ENCODE measurements around the gene TNNI3. TPM values are rescaled to one million over a fixed set of nuclear protein-coding genes. Genes with fewer than 3 reads are reported as not detected.

Gene TNNI3
- total RNA-seq, 2 donors from 2014 or later: 9.8 to 14.2 TPM

- peaks cover 5% of the 10 kb centered on the region for H3K9me3 ChIP-seq (ENCODE audit: control insufficient read depth, low read length)
Observed at GRCh38 chr19:55106591-55106990, 50.9 kb downstream of the TNNI3 start.

DNA sequence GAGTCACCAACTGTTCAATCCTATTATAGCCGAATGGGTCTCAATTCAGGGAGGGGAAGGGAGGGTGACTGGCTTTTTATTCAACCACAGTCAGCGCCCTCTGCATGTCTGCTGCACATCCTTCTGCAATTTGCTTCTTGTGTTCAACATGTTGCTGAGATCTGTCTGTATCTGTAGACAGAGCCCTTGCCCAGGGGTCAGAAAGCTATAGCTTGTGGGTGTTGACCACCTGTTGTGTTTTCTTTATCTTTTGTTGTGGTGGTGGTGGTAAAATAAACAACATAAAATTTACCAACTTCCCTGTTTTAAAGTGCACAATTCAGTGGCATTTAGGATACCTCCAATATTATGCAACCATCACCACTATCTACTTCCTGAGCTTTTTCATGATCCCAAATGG lies 52.3 kb downstream of the TNNI3 start:
- no peaks in the 10 kb centered on the region for H3K4me1 ChIP-seq (ENCODE audit: control insufficient read depth, insufficient read depth, low read length)
- TF ChIP-seq, protein P1, sequence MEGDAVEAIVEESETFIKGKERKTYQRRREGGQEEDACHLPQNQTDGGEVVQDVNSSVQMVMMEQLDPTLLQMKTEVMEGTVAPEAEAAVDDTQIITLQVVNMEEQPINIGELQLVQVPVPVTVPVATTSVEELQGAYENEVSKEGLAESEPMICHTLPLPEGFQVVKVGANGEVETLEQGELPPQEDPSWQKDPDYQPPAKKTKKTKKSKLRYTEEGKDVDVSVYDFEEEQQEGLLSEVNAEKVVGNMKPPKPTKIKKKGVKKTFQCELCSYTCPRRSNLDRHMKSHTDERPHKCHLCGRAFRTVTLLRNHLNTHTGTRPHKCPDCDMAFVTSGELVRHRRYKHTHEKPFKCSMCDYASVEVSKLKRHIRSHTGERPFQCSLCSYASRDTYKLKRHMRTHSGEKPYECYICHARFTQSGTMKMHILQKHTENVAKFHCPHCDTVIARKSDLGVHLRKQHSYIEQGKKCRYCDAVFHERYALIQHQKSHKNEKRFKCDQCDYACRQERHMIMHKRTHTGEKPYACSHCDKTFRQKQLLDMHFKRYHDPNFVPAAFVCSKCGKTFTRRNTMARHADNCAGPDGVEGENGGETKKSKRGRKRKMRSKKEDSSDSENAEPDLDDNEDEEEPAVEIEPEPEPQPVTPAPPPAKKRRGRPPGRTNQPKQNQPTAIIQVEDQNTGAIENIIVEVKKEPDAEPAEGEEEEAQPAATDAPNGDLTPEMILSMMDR (conservative IDR thresholded peaks at IDR 0.05): no peak
- H3K9ac ChIP-seq (ENCODE audit: extremely low read depth, low read length, poor library complexity, severe bottlenecking): no peak overlapping the region
- H3K36me3 Mint-ChIP-seq (ENCODE audit: low read depth): peaks cover 42% of the 10 kb centered on the region
- peaks cover 5% of the 10 kb centered on the region for H3K9me3 ChIP-seq (ENCODE audit: control insufficient read depth, low read length)
- no peak overlapping the region for H3K4me3 Mint-ChIP-seq
- no peak for DNase-seq
- peaks cover 12% of the 10 kb centered on the region for H3K36me3 ChIP-seq (ENCODE audit: control insufficient read depth, insufficient read depth, low read length)
- WGBS, 2 experiments (ENCODE audit: insufficient coverage in 1 of 2, insufficient read length in 1 of 2): 80 to 89% methylated on average over 2 of the region's 2 CpGs
- no peaks in the 10 kb centered on the region for H3K27me3 Mint-ChIP-seq (ENCODE audit: insufficient read depth)
- H3K4me3 ChIP-seq (ENCODE audit: low read length): no peak overlapping the region
- peaks cover 8% of the 10 kb centered on the region for H3K9me3 Mint-ChIP-seq
- no peak overlapping the region for H3K27ac Mint-ChIP-seq
- H3K27me3 ChIP-seq (ENCODE audit: control insufficient read depth, insufficient read depth, low read length, poor library complexity, severe bottlenecking): no peaks in the 10 kb centered on the region
- H3K27ac ChIP-seq (ENCODE audit: low read depth, low read length): no peak overlapping the region
- no peaks in the 10 kb centered on the region for H3K4me1 Mint-ChIP-seq

More at GRCh38 chr19:55106591-55106990, 50.9 kb downstream of the TNNI3 start:
- Histone ChIP-seq H3K4me3 (ENCODE audit: low read length) (no peak overlapping the region), H3K27me3 (ENCODE audit: control insufficient read depth, insufficient read depth, low read length, poor library complexity, severe bottlenecking) (no peaks in the 10 kb centered on the region), H3K9ac (ENCODE audit: extremely low read depth, low read length, poor library complexity, severe bottlenecking) (no peak overlapping the region), H3K4me1 (ENCODE audit: control insufficient read depth, insufficient read depth, low read length) (no peaks in the 10 kb centered on the region), H3K27ac (ENCODE audit: low read depth, low read length) (no peak overlapping the region), H3K36me3 (ENCODE audit: control insufficient read depth, insufficient read depth, low read length) (peaks cover 12% of the 10 kb centered on the region)
- Mint-ChIP-seq H3K4me1 (no peaks in the 10 kb centered on the region), H3K27ac (no peak overlapping the region), H3K4me3 (no peak overlapping the region), H3K9me3 (peaks cover 8% of the 10 kb centered on the region), H3K27me3 (ENCODE audit: insufficient read depth) (no peaks in the 10 kb centered on the region), H3K36me3 (ENCODE audit: low read depth) (peaks cover 41% of the 10 kb centered on the region)
- WGBS, 2 experiments (ENCODE audit: insufficient coverage in 1 of 2, insufficient read length in 1 of 2): 93 to 100% methylated on average over 3 to 6 of the region's 6 CpGs
- no peak for DNase-seq
- TF ChIP-seq, protein P1 (conservative IDR thresholded peaks at IDR 0.05): no peak

- DNase-seq: no peak
- H3K27ac ChIP-seq (ENCODE audit: low read depth, low read length): no peak overlapping the region
Observed at GRCh38 chr19:55103190-55103589, 54.3 kb downstream of the TNNI3 start.

More at GRCh38 chr19:55103190-55103589, 54.3 kb downstream of the TNNI3 start:
- Mint-ChIP-seq H3K36me3 (ENCODE audit: low read depth) (peaks cover 31% of the 10 kb centered on the region), H3K27ac (no peak overlapping the region), H3K27me3 (ENCODE audit: insufficient read depth) (no peaks in the 10 kb centered on the region), H3K4me3 (no peak overlapping the region), H3K9me3 (peaks cover 8% of the 10 kb centered on the region), H3K4me1 (no peaks in the 10 kb centered on the region)
- Histone ChIP-seq H3K36me3 (ENCODE audit: control insufficient read depth, insufficient read depth, low read length) (peaks cover 8% of the 10 kb centered on the region), H3K9ac (ENCODE audit: extremely low read depth, low read length, poor library complexity, severe bottlenecking) (no peak overlapping the region), H3K4me1 (ENCODE audit: control insufficient read depth, insufficient read depth, low read length) (no peaks in the 10 kb centered on the region), H3K9me3 (ENCODE audit: control insufficient read depth, low read length) (peaks cover 5% of the 10 kb centered on the region), H3K4me3 (ENCODE audit: low read length) (no peak overlapping the region), H3K27me3 (ENCODE audit: control insufficient read depth, insufficient read depth, low read length, poor library complexity, severe bottlenecking) (no peaks in the 10 kb centered on the region)
- TF ChIP-seq, protein P1 (conservative IDR thresholded peaks at IDR 0.05): no peak
- 94 to 97% methylated on average over 7 to 9 of the region's 9 CpGs for WGBS, 2 experiments (ENCODE audit: insufficient coverage in 1 of 2, insufficient read length in 1 of 2)

Small RNA genes lying within 50 kb of the gene (microRNA-seq; reads per million reads assigned to microRNA genes)
- gene MIR7975 (ENCODE audit: borderline microRNAs expressed): not detected

Other genes with a start within 250 kb of the TNNI3 start
- gene NLRP7, start 210.2 kb downstream of the TNNI3 start, total RNA-seq: 1 to 10 TPM in 1 of 2 donors, under 1 TPM in 1; 0.93 to 1.0 TPM
- gene NLRP2, start 191.4 kb downstream of the TNNI3 start, total RNA-seq: 100 to 1,000 TPM in 1 of 2 donors, 10 to 100 TPM in 1; 11.4 to 130 TPM
- under 1 TPM in 1 of 2 donors, not detected in 1; 0.22 TPM for gene GP6, start 119.5 kb downstream of the TNNI3 start, total RNA-seq
- gene RDH13, start 94.6 kb downstream of the TNNI3 start, total RNA-seq: 10 to 100 TPM; 20.6 to 39.0 TPM
- 10 to 100 TPM; 29.4 to 52.8 TPM for gene EPS8L1, start 81.9 kb downstream of the TNNI3 start, total RNA-seq
- 100 to 1,000 TPM in 1 of 2 donors, 10 to 100 TPM in 1; 98.2 to 107 TPM for gene PPP1R12C, start 40.1 kb downstream of the TNNI3 start, total RNA-seq
- gene TNNT1, start 8.5 kb downstream of the TNNI3 start, total RNA-seq: 10 to 100 TPM; 22.9 to 66.7 TPM
- 1 to 10 TPM; 5.9 to 9.5 TPM for gene DNAAF3, start 8.9 kb upstream of the TNNI3 start, total RNA-seq
- not detected for gene SYT5, start 22.6 kb upstream of the TNNI3 start, total RNA-seq
- not detected for gene PTPRH, start 51.8 kb upstream of the TNNI3 start, total RNA-seq
- 1 to 10 TPM; 2.9 to 5.9 TPM for gene TMEM86B, start 71.0 kb upstream of the TNNI3 start, total RNA-seq
- 10 to 100 TPM; 74.8 to 79.9 TPM for gene PPP6R1, start 101.3 kb upstream of the TNNI3 start, total RNA-seq
- 10 to 100 TPM; 43.7 to 48.5 TPM for gene HSPBP1, start 122.4 kb upstream of the TNNI3 start, total RNA-seq
- gene BRSK1, start 126.3 kb upstream of the TNNI3 start, total RNA-seq: 10 to 100 TPM; 75.9 to 91.4 TPM
- gene TMEM150B, start 167.6 kb upstream of the TNNI3 start, total RNA-seq: under 1 TPM; 0.73 to 0.95 TPM
- 10 to 100 TPM; 73.1 to 80.6 TPM for gene KMT5C, start 182.1 kb upstream of the TNNI3 start, total RNA-seq
- under 1 TPM; 0.75 to 0.84 TPM for gene COX6B2, start 197.0 kb upstream of the TNNI3 start, total RNA-seq
- gene GARIN5B, start 205.5 kb upstream of the TNNI3 start, total RNA-seq: under 1 TPM; 0.09 to 0.11 TPM
- 1 to 10 TPM in 1 of 2 donors, under 1 TPM in 1; 0.91 to 1.7 TPM for gene IL11, start 212.7 kb upstream of the TNNI3 start, total RNA-seq
- gene TMEM190, start 219.1 kb upstream of the TNNI3 start, total RNA-seq: 1 to 10 TPM in 1 of 2 donors, not detected in 1; 1.2 TPM
- gene TMEM238, start 226.6 kb upstream of the TNNI3 start, total RNA-seq: 1 to 10 TPM; 3.9 to 4.4 TPM
- 1,000 to 10,000 TPM; 1,672 to 1,902 TPM for gene RPL28, start 228.2 kb upstream of the TNNI3 start, total RNA-seq

Measured in endodermal cell (in vitro differentiated cells).